ENCODE data around the gene L2HGDH. TPM values are rescaled to one million over a fixed set of nuclear protein-coding genes. Genes with fewer than 3 reads are reported as not detected.

L2HGDH gene
- total RNA-seq, 1 experiment from 2014 or later = 22.6 TPM

- no peaks in the 10 kb centered on the region for H4K20me1 ChIP-seq (ENCODE audit: control insufficient read depth, insufficient read depth, insufficient read length)
- H3K9me3 ChIP-seq (ENCODE audit: control insufficient read depth, low read depth, low read length) = no peaks in the 10 kb centered on the region
- H2AK5ac ChIP-seq (ENCODE audit: insufficient read length, low read length) = no peak overlapping the region
- no peak overlapping the region for H3K56ac ChIP-seq (ENCODE audit: insufficient read length, low read depth, low read length)
- no peak overlapping the region for H3K9ac ChIP-seq (ENCODE audit: extremely low read depth, insufficient read length, low read length)
- no peak overlapping the region for H2AFZ ChIP-seq (ENCODE audit: low read length)
- H3K4me1 ChIP-seq (ENCODE audit: insufficient read depth, low read length) = no peaks in the 10 kb centered on the region
- no peak overlapping the region for H2BK12ac ChIP-seq (ENCODE audit: insufficient read length, low read depth, low read length)
- no peak overlapping the region for H2BK15ac ChIP-seq (ENCODE audit: low read depth, low read length)
- no peak overlapping the region for H3K23ac ChIP-seq (ENCODE audit: insufficient read length, low read depth, low read length)
- peaks cover 0 to 2% (median 0%) of the 10 kb centered on the region in 3 experiments; a peak in 1 of 7 replicates for H3K36me3 Mint-ChIP-seq (ENCODE audit: insufficient read depth in 1 of 3, low read depth in 3 of 3)
- H3K79me2 ChIP-seq (ENCODE audit: insufficient read depth, low read length) = no peaks in the 10 kb centered on the region
- H3K27ac Mint-ChIP-seq = no peak overlapping the region
- no peak overlapping the region for H2BK5ac ChIP-seq (ENCODE audit: insufficient read length, low read length)
- no peak overlapping the region for H2BK20ac ChIP-seq (ENCODE audit: low read depth, low read length, poor library complexity, severe bottlenecking)
- no peak for DNase-seq
- H4K91ac ChIP-seq (ENCODE audit: insufficient read length, low read depth, low read length) = no peak overlapping the region
- no peak overlapping the region for H3T11ph ChIP-seq (ENCODE audit: low read length)
- no peaks in the 10 kb centered on the region for H3K9me3 Mint-ChIP-seq
- H3K23me2 ChIP-seq (ENCODE audit: insufficient read length, low read depth, low read length, poor library complexity, severe bottlenecking) = no peaks in the 10 kb centered on the region
- H3K4me2 ChIP-seq (ENCODE audit: insufficient read depth, insufficient read length, low read length) = no peak overlapping the region
- no peak overlapping the region for H4K5ac ChIP-seq (ENCODE audit: insufficient read length, low read depth, low read length)
- H3K18ac ChIP-seq (ENCODE audit: insufficient read length, low read depth, low read length) = no peak overlapping the region
- H3K27me3 ChIP-seq (ENCODE audit: insufficient read depth, low read length) = no peaks in the 10 kb centered on the region
- no peak overlapping the region for H3K4me3 Mint-ChIP-seq
- H3K4ac ChIP-seq (ENCODE audit: low read depth, low read length) = no peak overlapping the region
- H3K4me1 Mint-ChIP-seq = peaks cover 12% of the 10 kb centered on the region in 2 experiments
- no peak overlapping the region for H4K8ac ChIP-seq (replicated peaks; ENCODE audit: insufficient read length, low read depth, low read length)
- no peaks in the 10 kb centered on the region for H3K27me3 Mint-ChIP-seq (ENCODE audit: low read depth)
- H2BK120ac ChIP-seq (ENCODE audit: low read depth, low read length, poor library complexity, severe bottlenecking) = no peak overlapping the region
- no peak for TF ChIP-seq CTCF (conservative IDR thresholded peaks at IDR 0.05)
- no peak overlapping the region for H3K14ac ChIP-seq (ENCODE audit: insufficient read depth, low read length)
- WGBS (ENCODE audit: extremely low coverage, insufficient read length, low lambda C conversion rate) = no CpG with 5 or more reads among the region's 5 CpGs
- no peaks in the 10 kb centered on the region for H3K79me1 ChIP-seq (ENCODE audit: insufficient read depth, low read depth, low read length, poor library complexity, severe bottlenecking)
- no peak overlapping the region for H3K27ac ChIP-seq (ENCODE audit: insufficient read length, low read depth, low read length)
These were observed 93.5 kb downstream of the L2HGDH start for GRCh38 chr14:50218501-50218900.

All from H9 (cell line).